Measurements from ENCODE around the gene ANTXR1.

DNA sequence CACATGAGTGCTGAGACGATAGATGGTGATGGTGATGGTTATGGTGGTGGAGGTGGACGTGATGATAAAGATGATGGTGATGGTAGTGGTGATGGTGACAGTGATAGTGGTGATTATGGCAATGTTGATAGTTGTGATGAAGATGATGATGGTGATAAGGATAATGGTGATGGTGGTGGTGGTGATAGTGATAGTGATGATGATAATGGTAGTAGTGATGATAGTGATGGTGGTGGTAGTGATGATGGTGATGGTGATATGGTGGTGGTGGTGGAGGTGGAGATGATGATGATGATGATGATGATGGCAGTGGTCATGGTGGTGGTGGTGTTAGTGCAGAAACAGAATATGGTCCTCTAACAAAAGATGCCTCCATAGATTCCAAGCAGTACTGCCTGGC lies 10.3 kb downstream of the ANTXR1 start:
- TF ChIP-seq, protein P1, sequence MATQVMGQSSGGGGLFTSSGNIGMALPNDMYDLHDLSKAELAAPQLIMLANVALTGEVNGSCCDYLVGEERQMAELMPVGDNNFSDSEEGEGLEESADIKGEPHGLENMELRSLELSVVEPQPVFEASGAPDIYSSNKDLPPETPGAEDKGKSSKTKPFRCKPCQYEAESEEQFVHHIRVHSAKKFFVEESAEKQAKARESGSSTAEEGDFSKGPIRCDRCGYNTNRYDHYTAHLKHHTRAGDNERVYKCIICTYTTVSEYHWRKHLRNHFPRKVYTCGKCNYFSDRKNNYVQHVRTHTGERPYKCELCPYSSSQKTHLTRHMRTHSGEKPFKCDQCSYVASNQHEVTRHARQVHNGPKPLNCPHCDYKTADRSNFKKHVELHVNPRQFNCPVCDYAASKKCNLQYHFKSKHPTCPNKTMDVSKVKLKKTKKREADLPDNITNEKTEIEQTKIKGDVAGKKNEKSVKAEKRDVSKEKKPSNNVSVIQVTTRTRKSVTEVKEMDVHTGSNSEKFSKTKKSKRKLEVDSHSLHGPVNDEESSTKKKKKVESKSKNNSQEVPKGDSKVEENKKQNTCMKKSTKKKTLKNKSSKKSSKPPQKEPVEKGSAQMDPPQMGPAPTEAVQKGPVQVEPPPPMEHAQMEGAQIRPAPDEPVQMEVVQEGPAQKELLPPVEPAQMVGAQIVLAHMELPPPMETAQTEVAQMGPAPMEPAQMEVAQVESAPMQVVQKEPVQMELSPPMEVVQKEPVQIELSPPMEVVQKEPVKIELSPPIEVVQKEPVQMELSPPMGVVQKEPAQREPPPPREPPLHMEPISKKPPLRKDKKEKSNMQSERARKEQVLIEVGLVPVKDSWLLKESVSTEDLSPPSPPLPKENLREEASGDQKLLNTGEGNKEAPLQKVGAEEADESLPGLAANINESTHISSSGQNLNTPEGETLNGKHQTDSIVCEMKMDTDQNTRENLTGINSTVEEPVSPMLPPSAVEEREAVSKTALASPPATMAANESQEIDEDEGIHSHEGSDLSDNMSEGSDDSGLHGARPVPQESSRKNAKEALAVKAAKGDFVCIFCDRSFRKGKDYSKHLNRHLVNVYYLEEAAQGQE (IDR thresholded peaks at IDR 0.05; ENCODE audit: low read depth): no peak
- TF ChIP-seq, protein P2, sequence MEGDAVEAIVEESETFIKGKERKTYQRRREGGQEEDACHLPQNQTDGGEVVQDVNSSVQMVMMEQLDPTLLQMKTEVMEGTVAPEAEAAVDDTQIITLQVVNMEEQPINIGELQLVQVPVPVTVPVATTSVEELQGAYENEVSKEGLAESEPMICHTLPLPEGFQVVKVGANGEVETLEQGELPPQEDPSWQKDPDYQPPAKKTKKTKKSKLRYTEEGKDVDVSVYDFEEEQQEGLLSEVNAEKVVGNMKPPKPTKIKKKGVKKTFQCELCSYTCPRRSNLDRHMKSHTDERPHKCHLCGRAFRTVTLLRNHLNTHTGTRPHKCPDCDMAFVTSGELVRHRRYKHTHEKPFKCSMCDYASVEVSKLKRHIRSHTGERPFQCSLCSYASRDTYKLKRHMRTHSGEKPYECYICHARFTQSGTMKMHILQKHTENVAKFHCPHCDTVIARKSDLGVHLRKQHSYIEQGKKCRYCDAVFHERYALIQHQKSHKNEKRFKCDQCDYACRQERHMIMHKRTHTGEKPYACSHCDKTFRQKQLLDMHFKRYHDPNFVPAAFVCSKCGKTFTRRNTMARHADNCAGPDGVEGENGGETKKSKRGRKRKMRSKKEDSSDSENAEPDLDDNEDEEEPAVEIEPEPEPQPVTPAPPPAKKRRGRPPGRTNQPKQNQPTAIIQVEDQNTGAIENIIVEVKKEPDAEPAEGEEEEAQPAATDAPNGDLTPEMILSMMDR (IDR thresholded peaks at IDR 0.05 in 2 of 3, conservative IDR thresholded peaks at IDR 0.05 in 1 of 3; ENCODE audit: borderline replicate concordance in 1 of 3, insufficient read depth in 1 of 3, low read depth in 2 of 3, low read length in 2 of 3): no peak
- TF ChIP-seq EZH2phosphoT487 (IDR thresholded peaks at IDR 0.05; ENCODE audit: borderline replicate concordance) (no peak), POLR2A (IDR thresholded peaks at IDR 0.05; ENCODE audit: borderline replicate concordance, extremely low read depth, insufficient read depth, insufficient read length) (no peak), RAD21 (IDR thresholded peaks at IDR 0.05; ENCODE audit: low read depth) (no peak), CEBPB (IDR thresholded peaks at IDR 0.05; ENCODE audit: low read depth) (no peak), ZFX (IDR thresholded peaks at IDR 0.05) (no peak), JUND (IDR thresholded peaks at IDR 0.05) (no peak), SP1 (IDR thresholded peaks at IDR 0.05; ENCODE audit: low read depth) (no peak), YY1 (IDR thresholded peaks at IDR 0.05; ENCODE audit: extremely low read depth, insufficient replicate concordance, low read depth, low read length) (no peak), POLR2AphosphoS5 (IDR thresholded peaks at IDR 0.05; ENCODE audit: low read depth, low read length) (no peak), ELF1 (IDR thresholded peaks at IDR 0.05; ENCODE audit: borderline replicate concordance, low read depth) (no peak), EZH2 (IDR thresholded peaks at IDR 0.05) (no peak), SRF (IDR thresholded peaks at IDR 0.05; ENCODE audit: low read depth) (no peak)

All from HCT116 (cell line).